H1 (cell line): ENCODE results near the gene RUFY4. TPM values are rescaled to one million over a fixed set of nuclear protein-coding genes. Genes with fewer than 3 reads are reported as not detected.

Experiments used
- CTCF ChIA-PET: fragments of 300-600 bp; sonication (Branson Sonifier 250); formaldehyde crosslinking; loops from one replicate; lab custom pipeline; 2021; ENCODE audit not compliant: partially characterized antibody; lab: Charles Lee
- POLR2A ChIA-PET: fragments of 300-600 bp; sonication (Branson Sonifier 250); formaldehyde crosslinking; loops from one replicate; lab custom pipeline; 2021; ENCODE audit warnings: inconsistent platforms; ENCODE audit not compliant: partially characterized antibody; lab: Charles Lee
- DNase-seq, 2 experiments: peaks; one replicate each; pipeline versions ENCODE4 v3.0.0 to v3.0.0-alpha.2; 2010 to 2022; ENCODE audit warnings: low spot score in 2 of 2, low read depth in 1 of 2, mixed read lengths in 1 of 2
- FAIRE-seq: peaks from 2 replicates; lab custom pipeline; 2011; peaks lifted over from hg19 to GRCh38; lab: Jason Lieb, UNC
- H2AFZ ChIP-seq: 2 replicates; pipeline ENCODE4 v1.8.1; 2012; ENCODE audit warnings: low read length, inconsistent platforms
- H2AK5ac ChIP-seq: 2 replicates; pipeline ENCODE4 v1.6.1; 2013; ENCODE audit warnings: low read depth, low read length
- H2BK120ac ChIP-seq: replicated peaks from 2 replicates; pipeline ENCODE3; 2013; ENCODE audit warnings: low read depth, low read length, inconsistent platforms
- H2BK12ac ChIP-seq: 2 replicates; pipeline ENCODE4 v1.6.1; 2013; ENCODE audit warnings: low read depth, low read length
- H2BK15ac ChIP-seq: 2 replicates; pipeline ENCODE4 v1.6.1; 2013; ENCODE audit warnings: low read length
- H2BK20ac ChIP-seq: 2 replicates; pipeline ENCODE4 v1.6.1; 2013; ENCODE audit warnings: low read length
- H2BK5ac ChIP-seq: 2 replicates; pipeline ENCODE4 v1.6.1; 2013; ENCODE audit warnings: low read depth, low read length
- H3K14ac ChIP-seq: 2 replicates; pipeline ENCODE4 v1.6.1; 2013; ENCODE audit warnings: inconsistent platforms; ENCODE audit not compliant: insufficient read length
- H3K18ac ChIP-seq: 2 replicates; pipeline ENCODE4 v1.6.1; 2013; ENCODE audit warnings: low read length; ENCODE audit errors: extremely low read depth
- H3K23ac ChIP-seq: 2 replicates; pipeline ENCODE4 v1.6.1; 2013; ENCODE audit warnings: inconsistent platforms; ENCODE audit not compliant: insufficient read length
- H3K23me2 ChIP-seq: 2 replicates; pipeline ENCODE4 v1.6.1; 2013; ENCODE audit warnings: low read depth, low read length
- H3K27ac ChIP-seq: 2 replicates; pipeline ENCODE4 v1.6.1; 2011; ENCODE audit warnings: low read depth, low read length, inconsistent platforms
- H3K27me3 ChIP-seq, 4 experiments: replicated peaks in 1 of 4; 1 replicate in 1 of 4; 2 replicates in 3 of 4; pipeline versions ENCODE4 v1.6.1 to v1.8.1; 2011 to 2013; ENCODE audit warnings: low read length in 3 of 4, mild to moderate bottlenecking in 3 of 4, inconsistent platforms in 2 of 4, mixed read lengths in 2 of 4, moderate library complexity in 1 of 4; ENCODE audit not compliant: control insufficient read depth in 3 of 4, insufficient read depth in 3 of 4; ENCODE audit errors: extremely low read depth in 1 of 4
- H3K36me3 ChIP-seq, 4 experiments: 2 replicates each; pipeline versions ENCODE4 v1.6.1 to v1.8.1; 2011 to 2013; ENCODE audit warnings: mild to moderate bottlenecking in 4 of 4, low read length in 3 of 4, moderate library complexity in 2 of 4, control low read depth in 1 of 4, inconsistent platforms in 1 of 4; ENCODE audit not compliant: insufficient read depth in 4 of 4, control insufficient read depth in 2 of 4
- H3K4ac ChIP-seq: replicated peaks from 2 replicates; pipeline ENCODE3; 2013; ENCODE audit warnings: low read length, low read depth, mixed read lengths, inconsistent platforms; ENCODE audit not compliant: insufficient read length
- H3K4me1 ChIP-seq, 4 experiments: replicated peaks in 1 of 4; 1 replicate in 1 of 4; 2 replicates in 3 of 4; pipeline versions ENCODE4 v1.6.1 to v1.8.1; 2011 to 2013; ENCODE audit warnings: low read length in 3 of 4, inconsistent platforms in 2 of 4, mixed read lengths in 1 of 4; ENCODE audit not compliant: insufficient read depth in 4 of 4, control insufficient read depth in 3 of 4
- H3K4me2 ChIP-seq, 2 experiments: 2 replicates each; pipeline versions ENCODE4 v1.6.1 to v1.8.1; 2011 to 2013; ENCODE audit warnings: low read depth in 2 of 2, low read length in 2 of 2, control low read depth in 1 of 2, inconsistent platforms in 1 of 2, mild to moderate bottlenecking in 1 of 2; ENCODE audit not compliant: insufficient read depth in 1 of 2
- H3K4me3 ChIP-seq, 4 experiments: fragments of 200-600, 300-600 bp in 1 of 4; sonication (generic), shearing (Covaris generic), sonication (Bioruptor Twin) in 1 of 4; 2 replicates each; pipeline versions ENCODE4 v1.5.1 to v1.8.1; 2011 to 2016; ENCODE audit warnings: low read length in 4 of 4, low read depth in 3 of 4, control low read depth in 2 of 4, inconsistent platforms in 2 of 4, mild to moderate bottlenecking in 2 of 4, mixed read lengths in 1 of 4, moderate library complexity in 1 of 4; ENCODE audit not compliant: insufficient read depth in 2 of 4; ENCODE audit errors: extremely low read depth in 1 of 4
- H3K56ac ChIP-seq: replicated peaks from 2 replicates; pipeline ENCODE3; 2013; ENCODE audit warnings: low read depth, mild to moderate bottlenecking, mixed read lengths, low read length, inconsistent platforms; ENCODE audit not compliant: insufficient read length
- H3K79me1 ChIP-seq: 2 replicates; pipeline ENCODE4 v1.6.1; 2013; ENCODE audit warnings: low read depth, low read length, control low read depth
- H3K79me2 ChIP-seq, 2 experiments: 2 replicates each; pipeline versions ENCODE4 v1.6.1 to v1.8.1; 2012 to 2013; ENCODE audit warnings: low read length in 2 of 2, mild to moderate bottlenecking in 2 of 2, inconsistent platforms in 1 of 2; ENCODE audit not compliant: insufficient read depth in 2 of 2, control insufficient read depth in 1 of 2
- H3K9ac ChIP-seq, 4 experiments: replicated peaks in 1 of 4; 1 replicate in 1 of 4; 2 replicates in 3 of 4; pipeline versions ENCODE4 v1.6.1 to v1.8.1; 2011 to 2013; ENCODE audit warnings: low read depth in 3 of 4, low read length in 3 of 4, control low read depth in 2 of 4, mild to moderate bottlenecking in 2 of 4, moderate library complexity in 2 of 4, inconsistent platforms in 1 of 4; ENCODE audit errors: extremely low read depth in 1 of 4
- H3K9me3 ChIP-seq, 2 experiments: 2 replicates each; pipeline versions ENCODE4 v1.6.1 to v1.8.1; 2012 to 2013; ENCODE audit warnings: mild to moderate bottlenecking in 2 of 2, moderate library complexity in 2 of 2, control low read depth in 1 of 2, inconsistent platforms in 1 of 2, low read depth in 1 of 2, low read length in 1 of 2, mixed read lengths in 1 of 2; ENCODE audit not compliant: insufficient read depth in 2 of 2
- H4K20me1 ChIP-seq, 2 experiments: replicated peaks in 1 of 2; 2 replicates each; pipeline versions ENCODE3 to v1.8.1; 2011 to 2013; ENCODE audit warnings: inconsistent platforms in 2 of 2, low read length in 2 of 2, mild to moderate bottlenecking in 1 of 2; ENCODE audit not compliant: insufficient read depth in 2 of 2, control insufficient read depth in 1 of 2
- H4K5ac ChIP-seq: 2 replicates; pipeline ENCODE4 v1.6.1; 2013; ENCODE audit warnings: low read length, low read depth, mixed read lengths, inconsistent platforms; ENCODE audit not compliant: insufficient read length
- H4K8ac ChIP-seq: 2 replicates; pipeline ENCODE4 v1.8.0; 2013; ENCODE audit warnings: mild to moderate bottlenecking, moderate library complexity, low read length, inconsistent platforms; ENCODE audit not compliant: insufficient read depth; ENCODE audit errors: extremely low read depth
- H4K91ac ChIP-seq: replicated peaks from 2 replicates; pipeline ENCODE3; 2013; ENCODE audit warnings: low read length, mixed read lengths, inconsistent platforms; ENCODE audit not compliant: insufficient read length
- BACH1 ChIP-seq: IDR thresholded peaks from 2 replicates; pipeline ENCODE4 v1.6.1; 2012; ENCODE audit warnings: low read length, improper control_type of control experiment
- CEBPB ChIP-seq: IDR thresholded peaks from 2 replicates; pipeline ENCODE4 v1.6.1; 2012; ENCODE audit warnings: low read depth, low read length
- CHD2 ChIP-seq: IDR thresholded peaks from 2 replicates; pipeline ENCODE4 v1.6.1; 2012; ENCODE audit warnings: low read length, improper control_type of control experiment
- EZH2 ChIP-seq: fragments of 200-600 bp; sonication (generic); IDR thresholded peaks from 2 replicates; pipeline ENCODE4 v1.7.1; 2012; ENCODE audit warnings: low read depth, mild to moderate bottlenecking, moderate library complexity, low read length, inconsistent platforms; ENCODE audit not compliant: severe bottlenecking
- HDAC2 ChIP-seq, 2 experiments: fragments of 300-600 bp in 1 of 2; sonication (generic) in 1 of 2; IDR thresholded peaks; 2 replicates each; pipeline ENCODE4 v1.6.1; 2011 to 2012; ENCODE audit warnings: low read depth in 2 of 2, low read length in 2 of 2, mild to moderate bottlenecking in 2 of 2, moderate library complexity in 2 of 2, borderline replicate concordance in 1 of 2, inconsistent platforms in 1 of 2
- JUN ChIP-seq: IDR thresholded peaks from 2 replicates; pipeline ENCODE4 v1.6.1; 2011; ENCODE audit warnings: low read depth, mild to moderate bottlenecking, improper control_type of control experiment, low read length
- KDM4A ChIP-seq: IDR thresholded peaks from one replicate; pipeline ENCODE4 v1.7.1; 2012; ENCODE audit warnings: low read depth, mild to moderate bottlenecking, moderate library complexity, low read length, inconsistent platforms; ENCODE audit not compliant: severe bottlenecking
- NRF1 ChIP-seq: IDR thresholded peaks from 2 replicates; pipeline ENCODE4 v1.6.1; 2011; ENCODE audit warnings: mild to moderate bottlenecking, low read depth, low read length, improper control_type of control experiment
- POU5F1 ChIP-seq: IDR thresholded peaks from 2 replicates; pipeline ENCODE4 v1.6.1; 2011; ENCODE audit warnings: low read depth, mild to moderate bottlenecking, low read length, moderate library complexity
- RAD21 ChIP-seq, 2 experiments: IDR thresholded peaks in 1 of 2; conservative IDR thresholded peaks in 1 of 2; 2 replicates each; pipeline ENCODE4 v1.6.1; 2011; ENCODE audit warnings: low read depth in 2 of 2, low read length in 2 of 2, improper control_type of control experiment in 1 of 2, inconsistent platforms in 1 of 2, mild to moderate bottlenecking in 1 of 2, moderate library complexity in 1 of 2
- SIX5 ChIP-seq: IDR thresholded peaks from 2 replicates; pipeline ENCODE4 v1.6.1; 2011; ENCODE audit warnings: mild to moderate bottlenecking, low read depth, low read length
- SP2 ChIP-seq: IDR thresholded peaks from 2 replicates; pipeline ENCODE4 v1.6.1; 2012; ENCODE audit warnings: mild to moderate bottlenecking, low read length, inconsistent platforms
- TAF1 ChIP-seq: IDR thresholded peaks from 2 replicates; pipeline ENCODE4 v1.6.1; 2011; ENCODE audit warnings: mild to moderate bottlenecking, low read depth, low read length
- TBP ChIP-seq: IDR thresholded peaks from 2 replicates; pipeline ENCODE4 v1.6.1; 2011; ENCODE audit warnings: low read depth, low read length, improper control_type of control experiment
- TEAD4 ChIP-seq: IDR thresholded peaks from 2 replicates; pipeline ENCODE4 v1.6.1; 2012; ENCODE audit warnings: low read depth, low read length, inconsistent platforms, mixed read lengths
- YY1 ChIP-seq: IDR thresholded peaks from 2 replicates; pipeline ENCODE4 v1.6.1; 2011; ENCODE audit warnings: low read depth, mild to moderate bottlenecking, low read length
- polyA plus RNA-seq, 7 experiments: library from polyadenylated mRNA; depleted of rRNA in 3 of 7; stranded (reverse) in 5 of 7; unstranded in 2 of 7; fragments of >200 nt in 5 of 7; fragments of 200-250 nt in 2 of 7; gene quantifications; 1 replicate in 5 of 7; 2 replicates in 1 of 7; 4 replicates in 1 of 7; pipeline versions ENCODE4 v1.2.1 to v1.2.3, GENCODE V29; 2011 to 2013; ENCODE audit warnings: missing spikeins in 2 of 7, mixed read lengths in 2 of 7
- total RNA-seq: library from RNA; stranded (reverse); fragmentation: NEBNext Ultra II Directional; extraction: Animal tissue kit (Norgen Biotek cat#: 25700); gene quantifications from 2 replicates; pipeline ENCODE4 v1.2.1, GENCODE V29; 2021

The RUFY4 gene
- total and polyA plus RNA-seq, 2 of the 8 experiments (the other 6 are each of a cell fraction or from before 2014, with no cell fraction given), result 0.32 to 0.38 TPM

GRCh38 chr2:218130822-218131221 is 61.8 kb downstream of the RUFY4 start:
- Histone ChIP-seq H3K56ac (no peak overlapping the region), H2BK15ac (no peak overlapping the region), H3K14ac (no peak overlapping the region), H3K79me1 (no peaks in the 10 kb centered on the region), H4K5ac (no peak overlapping the region), H2BK12ac (no peak overlapping the region), H2AFZ (no peak overlapping the region), H3K4ac (no peak overlapping the region), H2BK5ac (no peak overlapping the region), H3K9me3 (no peaks in the 10 kb centered on the region), H3K79me2 (no peaks in the 10 kb centered on the region), H3K27ac (no peak overlapping the region), H3K23ac (no peak overlapping the region), H3K36me3 (no peaks in the 10 kb centered on the region), H3K18ac (no peak overlapping the region), H4K20me1 (no peaks in the 10 kb centered on the region), H2BK20ac (no peak overlapping the region), H3K4me1 (peaks cover 0 to 4% (median 1%) of the 10 kb centered on the region in 4 experiments; a peak in 1 of 7 replicates), H3K9ac (no peak overlapping the region), H3K27me3 (0 out of 7 replicates have a peak, but pooled peaks cover 0 to 2% (median 0%) of the 10 kb centered on the region in 4 experiments), H3K4me2 (no peak overlapping the region), H4K91ac (no peak overlapping the region), H3K23me2 (no peaks in the 10 kb centered on the region), H4K8ac (no peak overlapping the region; the same call in 1 of the 2 replicates), H2BK120ac (no peak overlapping the region), H2AK5ac (no peak overlapping the region), H3K4me3 (no peak overlapping the region)
- POLR2A ChIA-PET, result interaction anchor here (0.7 to 1.3 kb wide), 3 partner anchors 11 to 119 kb away, joined by 3 read pairs; no protein-coding TSS in a partner anchor
- TF ChIP-seq JUN (no peak), SP2 (no peak), NRF1 (no peak), RAD21 (IDR thresholded peaks at IDR 0.05 in 1 of 2, conservative IDR thresholded peaks at IDR 0.05 in 1 of 2; ENCODE audit: low read depth in 2 of 2, low read length in 2 of 2) (no peak), TEAD4 (no peak), CHD2 (no peak), CEBPB (no peak), BACH1 (no peak), KDM4A (no peak), POU5F1 (no peak), TAF1 (no peak), YY1 (no peak), EZH2 (no peak), HDAC2 (IDR thresholded peaks at IDR 0.05; ENCODE audit: borderline replicate concordance in 1 of 2, low read depth in 2 of 2, low read length in 2 of 2) (no peak), SIX5 (no peak), TBP (no peak)
- DNase-seq, result no peak
- FAIRE-seq, result no peak
- CTCF ChIA-PET, result interaction anchor here (0.6 to 1.4 kb wide), 6 partner anchors 9 to 251 kb away, joined by 3 to 5 read pairs (median 3); partner anchors contain the start of gene SLC11A1
